GM21526 (cell line): ENCODE results near the gene DENND5B.
"Not testable (repeated sequence)": the region's sequence is repeated elsewhere in the genome, so short reads cannot be mapped to it uniquely, and the experiment has no call there.

Experiments
- ATAC-seq: cut with Tn5 transposase; IDR thresholded peaks from one replicate; pipeline ENCODE4 v1.9.1; 2021; ENCODE audit warnings: moderate library complexity; ENCODE audit not compliant: unreplicated experiment, low FRiP score

Gene DENND5B

GRCh38 chr12:31508436-31509150 is 82.3 kb downstream of the DENND5B start:
- no peak for ATAC-seq

- ATAC-seq: no peak
These were observed 83.0 kb downstream of the DENND5B start for GRCh38 chr12:31507966-31508365.

- ATAC-seq: no peak
These were observed 84.2 kb downstream of the DENND5B start for GRCh38 chr12:31506515-31507306.

GRCh38 chr12:31504625-31505222 is 86.2 kb downstream of the DENND5B start:
- ATAC-seq: no peak

- not testable (repeated sequence) for ATAC-seq
These were observed 89.9 kb downstream of the DENND5B start for GRCh38 chr12:31501014-31501413.

GRCh38 chr12:31499567-31499966 is 91.4 kb downstream of the DENND5B start:
- no peak for ATAC-seq

GRCh38 chr12:31498424-31498823 is 92.5 kb downstream of the DENND5B start:
- no peak for ATAC-seq

- no peak for ATAC-seq
These were observed 94.7 kb downstream of the DENND5B start for GRCh38 chr12:31496257-31496656.

- no peak for ATAC-seq
These were observed 96.5 kb downstream of the DENND5B start for GRCh38 chr12:31494455-31494854.

- ATAC-seq: no peak
These were observed 98.2 kb downstream of the DENND5B start for GRCh38 chr12:31492599-31493196.

GRCh38 chr12:31491841-31492598 is 98.9 kb downstream of the DENND5B start:
- ATAC-seq: no peak

- ATAC-seq: no peak
These were observed 99.6 kb downstream of the DENND5B start for GRCh38 chr12:31491241-31491794.

- no peak for ATAC-seq
These were observed 102.1 kb downstream of the DENND5B start for GRCh38 chr12:31488737-31489338.

GRCh38 chr12:31485571-31485970 is 105.4 kb downstream of the DENND5B start:
- no peak for ATAC-seq

- ATAC-seq: no peak
These were observed 108.1 kb downstream of the DENND5B start for GRCh38 chr12:31482816-31483215.

GRCh38 chr12:31481415-31481814 is 109.5 kb downstream of the DENND5B start:
- no peak for ATAC-seq

GRCh38 chr12:31479516-31480210 is 111.3 kb downstream of the DENND5B start:
- ATAC-seq: no peak

GRCh38 chr12:31478898-31479297 is 112.0 kb downstream of the DENND5B start:
- no peak for ATAC-seq

GRCh38 chr12:31478425-31478824 is 112.5 kb downstream of the DENND5B start:
- no peak for ATAC-seq
